OCI-LY1 (cell line): Measurements from ENCODE around the gene INTS2.

Experiments used
- EZH2 ChIP-seq: fragments of 200-600 bp; sonication (generic), shearing (Covaris generic); IDR thresholded peaks from 2 replicates; pipeline ENCODE4 v1.8.0; 2017; ENCODE audit warnings: borderline replicate concordance, mixed run types, mild to moderate bottlenecking, antibody characterized with exemption, low read length, moderate library complexity, mixed read lengths
- TF ChIP-seq, protein P1 (sequence below): fragments of 200-600 bp; sonication (generic), shearing (Covaris generic); IDR thresholded peaks from 2 replicates; pipeline ENCODE4 v1.5.1; 2017; ENCODE audit warnings: mild to moderate bottlenecking, antibody characterized with exemption, low read length, moderate library complexity, mixed read lengths

GRCh38 chr17:61831099-61831498 lies 96.7 kb downstream of the INTS2 start:
- TF ChIP-seq, protein P1, sequence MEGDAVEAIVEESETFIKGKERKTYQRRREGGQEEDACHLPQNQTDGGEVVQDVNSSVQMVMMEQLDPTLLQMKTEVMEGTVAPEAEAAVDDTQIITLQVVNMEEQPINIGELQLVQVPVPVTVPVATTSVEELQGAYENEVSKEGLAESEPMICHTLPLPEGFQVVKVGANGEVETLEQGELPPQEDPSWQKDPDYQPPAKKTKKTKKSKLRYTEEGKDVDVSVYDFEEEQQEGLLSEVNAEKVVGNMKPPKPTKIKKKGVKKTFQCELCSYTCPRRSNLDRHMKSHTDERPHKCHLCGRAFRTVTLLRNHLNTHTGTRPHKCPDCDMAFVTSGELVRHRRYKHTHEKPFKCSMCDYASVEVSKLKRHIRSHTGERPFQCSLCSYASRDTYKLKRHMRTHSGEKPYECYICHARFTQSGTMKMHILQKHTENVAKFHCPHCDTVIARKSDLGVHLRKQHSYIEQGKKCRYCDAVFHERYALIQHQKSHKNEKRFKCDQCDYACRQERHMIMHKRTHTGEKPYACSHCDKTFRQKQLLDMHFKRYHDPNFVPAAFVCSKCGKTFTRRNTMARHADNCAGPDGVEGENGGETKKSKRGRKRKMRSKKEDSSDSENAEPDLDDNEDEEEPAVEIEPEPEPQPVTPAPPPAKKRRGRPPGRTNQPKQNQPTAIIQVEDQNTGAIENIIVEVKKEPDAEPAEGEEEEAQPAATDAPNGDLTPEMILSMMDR, result no peak
- TF ChIP-seq EZH2, result no peak
